Hepatocyte (in vitro differentiated cells): ENCODE results near the gene FOXD4L6.
"Not testable (repeated sequence)": the region's sequence is repeated elsewhere in the genome, so short reads cannot be mapped to it uniquely, and the experiment has no call there.

Source experiments
- CTCF ChIP-seq: fragments of 200-600 bp; sonication (generic); IDR thresholded peaks from 2 replicates; pipeline ENCODE4 v1.5.1; 2016; ENCODE audit warnings: antibody characterized with exemption, mild to moderate bottlenecking; ENCODE audit not compliant: poor library complexity
- EZH2 ChIP-seq: fragments of 200-600 bp; sonication (generic); IDR thresholded peaks from 2 replicates; pipeline ENCODE4 v1.6.1; 2016; ENCODE audit warnings: antibody characterized with exemption, mild to moderate bottlenecking, borderline replicate concordance
- EZH2phosphoT487 ChIP-seq: fragments of 200-600 bp; sonication (generic); IDR thresholded peaks from one replicate; pipeline ENCODE4 v1.6.1; 2018; ENCODE audit warnings: antibody characterized with exemption, mild to moderate bottlenecking, low read depth, moderate library complexity; ENCODE audit not compliant: unreplicated experiment, severe bottlenecking

DNA sequence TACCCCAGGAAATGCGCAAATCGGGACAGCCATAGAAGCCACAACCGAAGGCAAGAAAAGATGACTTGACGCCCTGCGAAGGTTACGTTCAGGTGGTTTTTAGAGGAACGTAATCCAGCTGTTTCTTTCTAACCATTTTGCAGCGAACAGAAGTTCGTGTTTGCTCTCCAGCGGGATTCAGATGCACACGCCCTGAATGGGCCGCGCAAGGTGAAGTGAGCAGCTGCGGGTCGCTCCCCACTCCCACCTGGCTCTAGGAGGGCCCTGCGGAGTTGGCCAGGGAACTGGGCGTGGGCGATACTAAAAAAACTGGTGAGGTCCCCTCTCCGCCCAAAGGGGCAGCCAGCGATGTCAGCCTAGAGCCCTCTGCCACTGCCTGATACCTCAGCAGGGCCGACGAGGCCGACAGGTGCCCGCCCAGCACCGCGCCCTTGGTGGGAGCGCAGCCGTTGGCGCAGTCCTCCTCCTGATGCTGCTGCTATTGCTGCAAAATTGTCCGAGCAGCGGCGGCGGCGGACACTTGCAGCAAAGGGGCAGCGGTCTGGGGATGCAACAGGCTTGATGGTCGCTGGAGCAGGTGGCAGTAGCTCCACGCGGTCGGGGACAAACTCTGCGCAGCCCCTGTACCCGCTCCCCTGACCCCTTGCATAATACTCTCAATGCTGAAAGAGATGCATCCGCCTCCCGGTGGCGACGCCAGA lies 1.6 kb downstream of the FOXD4L6 start:
- TF ChIP-seq CTCF, EZH2, EZH2phosphoT487: not testable (repeated sequence)
